Erythroblast (primary cell): ENCODE results near the gene TIMM17A.

Experiments
- GATA1 ChIP-seq: IDR thresholded peaks from 2 replicates; pipeline ENCODE4 v1.6.1; 2011; ENCODE audit warnings: low read depth, mild to moderate bottlenecking, control low read depth, low read length, moderate library complexity
- POLR2A ChIP-seq: IDR thresholded peaks from 2 replicates; pipeline ENCODE4 v1.6.1; 2011; ENCODE audit warnings: mild to moderate bottlenecking, low read length

DNA sequence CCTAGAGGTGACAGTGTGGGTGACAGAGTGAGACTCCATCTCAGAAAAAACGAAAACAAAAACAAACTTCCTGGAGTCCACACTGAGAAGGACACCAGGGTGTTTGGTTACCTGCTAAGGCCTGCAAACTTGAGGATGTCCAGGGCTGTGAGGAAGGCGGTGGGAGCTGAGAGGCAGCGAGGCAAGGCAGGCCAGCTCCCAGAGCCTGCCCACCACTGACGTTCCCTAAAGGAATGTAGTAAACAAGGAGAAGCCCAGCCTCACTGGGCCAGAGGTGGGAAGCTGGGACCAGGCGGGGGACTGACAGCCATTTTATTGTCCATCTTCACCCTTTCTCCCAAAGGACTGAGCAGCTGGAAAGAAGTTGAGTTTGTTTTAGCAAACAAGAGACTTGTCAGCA is 42.5 kb upstream of the TIMM17A start:
- TF ChIP-seq POLR2A, result no peak
- TF ChIP-seq GATA1, result no peak
